Caco-2 (cell line): ENCODE results near the gene MAPK12. TPM values are rescaled to one million over a fixed set of nuclear protein-coding genes. Genes with fewer than 3 reads are reported as not detected.

ENCODE experiments used
- BruUV-seq: library from RNA; stranded (reverse); fragments of 400-500 nt; replicated peaks from 2 replicates; lab custom pipeline; 2021; lab: Mats Ljungman, UMichigan
- CTCF ChIA-PET: fragments of 300-600 bp; sonication (Branson Sonifier 250); formaldehyde crosslinking; loops from one replicate; lab custom pipeline; 2022; ENCODE audit warnings: antibody characterized with exemption; lab: Charles Lee
- POLR2A ChIA-PET: fragments of 300-600 bp; sonication (Branson Sonifier 250); formaldehyde crosslinking; loops from one replicate; lab custom pipeline; 2022; ENCODE audit warnings: antibody characterized with exemption; lab: Charles Lee
- DNase-seq, 2 experiments: peaks; one replicate each; pipeline versions ENCODE4 v3.0.0 to v3.0.0-alpha.2; 2020 to 2022
- H3K27me3 ChIP-seq: replicated peaks from 2 replicates; pipeline ENCODE4 v1.6.0; 2011; ENCODE audit warnings: low read length; ENCODE audit not compliant: control insufficient read depth, insufficient read depth
- H3K36me3 ChIP-seq: 2 replicates; pipeline ENCODE4 v1.5.1; 2011; ENCODE audit warnings: low read length; ENCODE audit not compliant: control insufficient read depth, insufficient read depth
- H3K4me1 ChIP-seq: fragments of 250-450 bp; sonication (Bioruptor Pico); 2 replicates; pipeline ENCODE4 v1.5.1; 2020; ENCODE audit warnings: mild to moderate bottlenecking
- H3K4me3 ChIP-seq: 2 replicates; pipeline ENCODE4 v1.5.1; 2011; ENCODE audit warnings: low read depth, mild to moderate bottlenecking, control low read depth, low read length
- H3K9me3 ChIP-seq: fragments of 250-450 bp; sonication (Bioruptor Pico); 2 replicates; pipeline ENCODE4 v1.5.1; 2020; ENCODE audit warnings: mild to moderate bottlenecking, moderate library complexity
- H3K27ac Mint-ChIP-seq: one replicate; pipeline ENCODE4 v1.8.0; 2022; ENCODE audit warnings: mixed read lengths; ENCODE audit not compliant: unreplicated experiment
- H3K27me3 Mint-ChIP-seq: one replicate; pipeline ENCODE4 v1.8.0; 2022; ENCODE audit warnings: mixed read lengths; ENCODE audit not compliant: insufficient read depth, unreplicated experiment
- H3K36me3 Mint-ChIP-seq: one replicate; pipeline ENCODE4 v1.8.0; 2022; ENCODE audit warnings: mild to moderate bottlenecking, mixed read lengths; ENCODE audit not compliant: insufficient read depth, unreplicated experiment
- H3K4me1 Mint-ChIP-seq: one replicate; pipeline ENCODE4 v1.8.0; 2022; ENCODE audit warnings: low read depth, mixed read lengths; ENCODE audit not compliant: unreplicated experiment
- H3K4me3 Mint-ChIP-seq: one replicate; pipeline ENCODE4 v1.8.0; 2022; ENCODE audit warnings: mild to moderate bottlenecking, moderate library complexity, mixed read lengths; ENCODE audit not compliant: unreplicated experiment
- H3K9me3 Mint-ChIP-seq: one replicate; pipeline ENCODE4 v1.8.0; 2022; ENCODE audit warnings: mixed read lengths; ENCODE audit not compliant: unreplicated experiment
- CTCF ChIP-seq, 2 experiments: fragments of 200-600 bp in 1 of 2; IDR thresholded peaks; 1 replicate in 1 of 2; 2 replicates in 1 of 2; pipeline versions ENCODE4 v1.5.1 to v1.8.0; 2011 to 2022; ENCODE audit warnings: antibody characterized with exemption in 1 of 2, control low read depth in 1 of 2, inconsistent platforms in 1 of 2, low read depth in 1 of 2, low read length in 1 of 2, mild to moderate bottlenecking in 1 of 2, moderate library complexity in 1 of 2; ENCODE audit not compliant: insufficient read depth in 1 of 2, severe bottlenecking in 1 of 2, unreplicated experiment in 1 of 2
- intact Hi-C: fragments of 100-400 bp; cut with micrococcal nuclease; formaldehyde crosslinking; loops from one replicate; pipeline ENCODE4 v1.10.0; 2022; ENCODE audit not compliant: unreplicated experiment
- total RNA-seq: library from RNA; stranded (reverse); gene quantifications from 2 replicates; pipeline ENCODE4 v1.2.3, GENCODE V29; 2022

Gene MAPK12
- total RNA-seq, 1 experiment from 2014 or later, result 37.4 TPM

GRCh38 chr22:50203288-50203687, 58.2 kb downstream of the MAPK12 start:
- POLR2A ChIA-PET, result no interaction called here
- Mint-ChIP-seq H3K27ac (no peak overlapping the region), H3K9me3 (no peaks in the 10 kb centered on the region), H3K27me3 (no peaks in the 10 kb centered on the region), H3K4me1 (peaks cover 13% of the 10 kb centered on the region), H3K36me3 (peaks cover 27% of the 10 kb centered on the region), H3K4me3 (no peak overlapping the region)
- no peak for DNase-seq
- H3K36me3 ChIP-seq, result no peaks in the 10 kb centered on the region
- CTCF ChIA-PET, result no interaction called here
- peaks cover 4% of the 10 kb centered on the region for H3K4me1 ChIP-seq
- no peaks in the 10 kb centered on the region for H3K9me3 ChIP-seq
- H3K4me3 ChIP-seq, result no peak overlapping the region
- H3K27me3 ChIP-seq, result no peaks in the 10 kb centered on the region
- no TSS peak for BruUV-seq
- TF ChIP-seq CTCF (IDR thresholded peaks at IDR 0.05; ENCODE audit: insufficient read depth in 1 of 2, low read depth in 1 of 2, low read length in 1 of 2, severe bottlenecking in 1 of 2, unreplicated experiment in 1 of 2), result no peak
- intact Hi-C loops, result no loop called here

Other genes with a start within 250 kb of the MAPK12 start
- not detected in 2 replicates for gene IL17REL, start 248.9 kb downstream of the MAPK12 start, total RNA-seq
- gene TTLL8, start 203.4 kb downstream of the MAPK12 start, total RNA-seq, result not detected in 2 replicates
- gene MLC1, start 176.3 kb downstream of the MAPK12 start, total RNA-seq, result 0.14 TPM in 1 of 2 replicates, not detected in the other
- 0.30 TPM in 1 of 2 replicates, not detected in the other for gene MOV10L1, start 171.7 kb downstream of the MAPK12 start, total RNA-seq
- 2.2 and 2.6 TPM in 2 replicates for gene PANX2, start 91.0 kb downstream of the MAPK12 start, total RNA-seq
- gene TRABD, start 75.8 kb downstream of the MAPK12 start, total RNA-seq, result 33.5 and 35.0 TPM in 2 replicates
- 29.3 and 29.5 TPM in 2 replicates for gene SELENOO, start 60.7 kb downstream of the MAPK12 start, total RNA-seq
- gene TUBGCP6, start 16.7 kb downstream of the MAPK12 start, total RNA-seq, result 29.3 and 34.2 TPM in 2 replicates
- 61.3 and 63.5 TPM in 2 replicates for gene HDAC10, start 10.4 kb downstream of the MAPK12 start, total RNA-seq
- gene MAPK11, start 8.7 kb upstream of the MAPK12 start, total RNA-seq, result 1.3 and 1.4 TPM in 2 replicates
- gene PLXNB2, start 46.0 kb upstream of the MAPK12 start, total RNA-seq, result 260 and 262 TPM in 2 replicates
- gene DENND6B, start 65.3 kb upstream of the MAPK12 start, total RNA-seq, result 3.4 and 5.5 TPM in 2 replicates
- 55.5 and 60.7 TPM in 2 replicates for gene PPP6R2, start 81.6 kb upstream of the MAPK12 start, total RNA-seq
- gene SBF1, start 213.4 kb upstream of the MAPK12 start, total RNA-seq, result 77.8 and 82.8 TPM in 2 replicates
- gene ADM2, start 219.9 kb upstream of the MAPK12 start, total RNA-seq, result 28.8 and 30.5 TPM in 2 replicates
- gene MIOX, start 225.2 kb upstream of the MAPK12 start, total RNA-seq, result 0.32 TPM in 1 of 2 replicates, not detected in the other
- gene LMF2, start 246.0 kb upstream of the MAPK12 start, total RNA-seq, result 68.8 and 77.1 TPM in 2 replicates
- 84.3 and 88.9 TPM in 2 replicates for gene NCAPH2, start 246.5 kb upstream of the MAPK12 start, total RNA-seq